Dendritic cell treated with granulocyte-macrophage colony-stimulating factor and Interleukin-4, amounts not matched to agents 40 ng/mL and 50 ng/mL, for 4 days (primary cell): ENCODE measurements around the gene CST9.

Experiments used
- H3K27ac Mint-ChIP-seq: one replicate; pipeline ENCODE4 v1.8.0; 2022; ENCODE audit warnings: mild to moderate bottlenecking, mixed read lengths
- H3K27me3 Mint-ChIP-seq: one replicate; pipeline ENCODE4 v1.8.0; 2022; ENCODE audit warnings: mild to moderate bottlenecking, mixed read lengths
- H3K36me3 Mint-ChIP-seq: one replicate; pipeline ENCODE4 v1.8.0; 2022; ENCODE audit warnings: low read depth, mixed read lengths
- H3K4me1 Mint-ChIP-seq: one replicate; pipeline ENCODE4 v1.8.0; 2022; ENCODE audit warnings: low read depth, mixed read lengths
- H3K4me3 Mint-ChIP-seq: one replicate; pipeline ENCODE4 v1.8.0; 2022; ENCODE audit warnings: mild to moderate bottlenecking, moderate library complexity, mixed read lengths
- H3K9me3 Mint-ChIP-seq: one replicate; pipeline ENCODE4 v1.8.0; 2022; ENCODE audit warnings: mixed read lengths
- intact Hi-C: fragments of 100-400 bp; cut with micrococcal nuclease; formaldehyde crosslinking; loops from one replicate; pipeline ENCODE4 v1.15.0; 2022

Gene CST9

GRCh38 chr20:23634044-23634801, 28.5 kb upstream of the CST9 start:
- H3K9me3 Mint-ChIP-seq, result no peaks in the 10 kb centered on the region
- H3K27me3 Mint-ChIP-seq, result no peaks in the 10 kb centered on the region
- intact Hi-C loops, result loop anchor here (5.0 kb wide), 1 partner anchor 33 kb away; no protein-coding TSS in a partner anchor
- peak overlapping the region; percentile 94 for H3K27ac Mint-ChIP-seq
- H3K4me3 Mint-ChIP-seq, result peak overlapping the region; percentile 89
- peaks cover 75% of the 10 kb centered on the region for H3K36me3 Mint-ChIP-seq
- peaks cover 83% of the 10 kb centered on the region for H3K4me1 Mint-ChIP-seq

GRCh38 chr20:23632711-23633573, 27.2 kb upstream of the CST9 start:
- H3K36me3 Mint-ChIP-seq, result peaks cover 87% of the 10 kb centered on the region
- peak overlapping the region; percentile 94 for H3K27ac Mint-ChIP-seq
- H3K4me3 Mint-ChIP-seq, result peak overlapping the region; percentile 89
- no peaks in the 10 kb centered on the region for H3K27me3 Mint-ChIP-seq
- H3K9me3 Mint-ChIP-seq, result no peaks in the 10 kb centered on the region
- peaks cover 85% of the 10 kb centered on the region for H3K4me1 Mint-ChIP-seq
- intact Hi-C loops, result loop anchor here (5.0 kb wide), 1 partner anchor 34 kb away; no protein-coding TSS in a partner anchor

- peaks cover 85% of the 10 kb centered on the region for H3K36me3 Mint-ChIP-seq
- H3K27ac Mint-ChIP-seq, result peak overlapping the region; percentile 94
- H3K4me1 Mint-ChIP-seq, result peaks cover 87% of the 10 kb centered on the region
- intact Hi-C loops, result loop anchor here (5.0 kb wide), 1 partner anchor 35 kb away; no protein-coding TSS in a partner anchor
- no peaks in the 10 kb centered on the region for H3K9me3 Mint-ChIP-seq
- peak overlapping the region; percentile 42 for H3K4me3 Mint-ChIP-seq
- H3K27me3 Mint-ChIP-seq, result no peaks in the 10 kb centered on the region
These were observed 26.4 kb upstream of the CST9 start for GRCh38 chr20:23631981-23632710.

GRCh38 chr20:23631226-23631822, 25.6 kb upstream of the CST9 start:
- Mint-ChIP-seq H3K27ac (peak overlapping the region; percentile 94), H3K27me3 (no peaks in the 10 kb centered on the region), H3K36me3 (peaks cover 76% of the 10 kb centered on the region), H3K4me3 (peak overlapping the region; percentile 26), H3K4me1 (peaks cover 90% of the 10 kb centered on the region), H3K9me3 (no peaks in the 10 kb centered on the region)
- intact Hi-C loops, result loop anchor here (5.0 kb wide), 1 partner anchor 36 kb away; no protein-coding TSS in a partner anchor

- intact Hi-C loops, result loop anchor here (5.0 kb wide), 1 partner anchor 37 kb away; no protein-coding TSS in a partner anchor
- Mint-ChIP-seq H3K4me3 (no peak overlapping the region), H3K4me1 (peaks cover 90% of the 10 kb centered on the region), H3K9me3 (no peaks in the 10 kb centered on the region), H3K27me3 (no peaks in the 10 kb centered on the region), H3K36me3 (peaks cover 67% of the 10 kb centered on the region), H3K27ac (peak overlapping the region; percentile 91)
These were observed 24.7 kb upstream of the CST9 start for GRCh38 chr20:23630392-23630849.

- intact Hi-C loops, result loop anchor here (5.0 kb wide), 1 partner anchor 38 kb away; no protein-coding TSS in a partner anchor
- Mint-ChIP-seq H3K9me3 (no peaks in the 10 kb centered on the region), H3K36me3 (peaks cover 61% of the 10 kb centered on the region), H3K27me3 (no peaks in the 10 kb centered on the region), H3K4me3 (no peak overlapping the region), H3K27ac (peak overlapping the region; percentile 91), H3K4me1 (peaks cover 90% of the 10 kb centered on the region)
These were observed 24.1 kb upstream of the CST9 start for GRCh38 chr20:23629542-23630391.

GRCh38 chr20:23629017-23629541, 23.4 kb upstream of the CST9 start:
- Mint-ChIP-seq H3K36me3 (peaks cover 54% of the 10 kb centered on the region), H3K4me3 (no peak overlapping the region), H3K27ac (peak overlapping the region; percentile 91), H3K27me3 (no peaks in the 10 kb centered on the region), H3K4me1 (peaks cover 90% of the 10 kb centered on the region), H3K9me3 (no peaks in the 10 kb centered on the region)
- intact Hi-C loops, result no loop called here

GRCh38 chr20:23628402-23629016, 22.8 kb upstream of the CST9 start:
- Mint-ChIP-seq H3K27me3 (no peaks in the 10 kb centered on the region), H3K36me3 (peaks cover 48% of the 10 kb centered on the region), H3K4me1 (peaks cover 89% of the 10 kb centered on the region), H3K9me3 (no peaks in the 10 kb centered on the region), H3K4me3 (no peak overlapping the region), H3K27ac (peak overlapping the region; percentile 91)
- intact Hi-C loops, result no loop called here

- Mint-ChIP-seq H3K4me3 (no peak overlapping the region), H3K9me3 (no peaks in the 10 kb centered on the region), H3K36me3 (peaks cover 38% of the 10 kb centered on the region), H3K27ac (no peak overlapping the region), H3K27me3 (no peaks in the 10 kb centered on the region), H3K4me1 (peaks cover 88% of the 10 kb centered on the region)
- intact Hi-C loops, result no loop called here
These were observed 21.8 kb upstream of the CST9 start for GRCh38 chr20:23627501-23627900.

- peak overlapping the region; percentile 72 for H3K27ac Mint-ChIP-seq
- intact Hi-C loops, result no loop called here
- H3K4me1 Mint-ChIP-seq, result peaks cover 81% of the 10 kb centered on the region
- H3K36me3 Mint-ChIP-seq, result peaks cover 25% of the 10 kb centered on the region
- no peak overlapping the region for H3K4me3 Mint-ChIP-seq
- H3K27me3 Mint-ChIP-seq, result no peaks in the 10 kb centered on the region
- no peaks in the 10 kb centered on the region for H3K9me3 Mint-ChIP-seq
These were observed 20.4 kb upstream of the CST9 start for GRCh38 chr20:23626040-23626620.

GRCh38 chr20:23625236-23625964, 19.7 kb upstream of the CST9 start:
- Mint-ChIP-seq H3K36me3 (peaks cover 21% of the 10 kb centered on the region), H3K9me3 (no peaks in the 10 kb centered on the region), H3K27ac (peak overlapping the region; percentile 72), H3K4me1 (peaks cover 82% of the 10 kb centered on the region), H3K4me3 (no peak overlapping the region), H3K27me3 (no peaks in the 10 kb centered on the region)
- intact Hi-C loops, result no loop called here
